GM21619 (cell line): ENCODE results near the gene OOSP3.
"Not testable (repeated sequence)": the region's sequence is repeated elsewhere in the genome, so short reads cannot be mapped to it uniquely, and the experiment has no call there.

Experiments used
- ATAC-seq: cut with Tn5 transposase; IDR thresholded peaks from one replicate; pipeline ENCODE4 v1.9.1; 2021; ENCODE audit not compliant: unreplicated experiment

The OOSP3 gene

DNA sequence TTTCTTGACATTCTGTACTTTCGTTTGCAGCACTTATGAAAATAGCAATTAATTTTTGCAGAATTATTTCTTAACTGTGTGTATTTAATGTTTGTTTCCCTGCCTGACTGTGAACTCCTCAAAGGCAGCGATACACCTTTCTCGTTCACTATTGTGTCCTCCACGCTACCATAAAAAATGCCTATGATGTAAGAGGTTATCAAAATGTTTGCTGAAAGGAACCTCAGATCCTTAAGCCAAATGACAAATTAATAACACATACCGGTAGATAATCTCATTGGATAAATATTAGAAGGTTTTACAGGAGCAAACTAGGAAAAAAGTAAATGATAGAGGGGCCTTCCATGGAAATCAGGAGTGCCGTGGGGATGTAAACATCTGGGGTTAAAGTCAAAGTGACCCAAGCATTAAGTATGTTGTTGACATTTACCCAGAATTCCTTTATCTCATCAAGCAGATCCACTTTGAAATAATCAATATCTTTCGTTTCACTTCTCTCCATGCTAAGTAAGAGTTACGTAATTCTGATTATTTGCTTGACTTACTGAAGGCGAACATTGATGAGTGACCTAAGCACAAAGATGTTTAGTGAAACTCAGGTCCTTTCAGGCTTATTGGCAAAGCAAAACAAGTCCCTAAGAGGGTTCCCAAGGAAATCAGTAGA is 2.6 kb upstream of the OOSP3 start:
- no peak for ATAC-seq

GRCh38 chr11:59877325-59877724 is 1.3 kb upstream of the OOSP3 start:
- ATAC-seq = no peak

- no peak for ATAC-seq
Measured at GRCh38 chr11:59877784-59878183, 798 bp upstream of the OOSP3 start.

DNA sequence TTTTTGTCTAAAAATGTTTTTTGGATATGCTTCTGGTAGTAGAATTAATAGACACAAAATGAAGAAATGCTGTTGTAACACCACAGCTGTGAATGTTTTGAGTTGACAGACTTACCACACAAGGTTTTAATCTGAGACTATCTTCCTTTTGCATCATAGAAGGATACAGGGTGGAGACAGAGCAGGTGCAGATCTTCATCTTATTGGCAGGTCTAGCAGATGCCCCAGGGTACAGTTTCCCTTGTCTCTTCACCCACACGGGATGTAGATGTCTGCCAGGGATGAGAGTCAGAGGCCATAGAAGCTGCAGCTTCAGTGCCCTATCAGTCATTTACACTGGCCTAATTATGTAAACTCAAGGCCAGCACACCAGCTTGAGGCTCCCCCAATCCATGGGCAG is 985 bp downstream of the OOSP3 start:
- no peak for ATAC-seq

DNA sequence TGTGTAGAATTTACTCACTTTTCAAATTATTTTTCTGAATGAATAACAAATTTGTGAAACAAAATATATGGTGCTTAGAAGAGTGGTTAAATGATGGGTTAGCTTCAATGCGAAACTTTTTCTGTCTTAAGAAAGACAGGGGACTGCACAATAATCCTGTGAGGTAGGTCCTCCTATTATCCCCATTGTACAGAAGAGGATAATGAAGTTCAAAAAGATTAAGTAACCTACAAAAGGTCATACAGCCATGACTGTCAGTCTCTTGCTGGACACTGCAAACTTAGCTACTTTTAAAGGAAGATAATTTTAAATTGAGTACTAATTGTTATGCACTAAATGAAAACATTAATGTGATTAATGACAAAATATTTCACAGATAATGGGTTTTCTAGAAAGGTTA is 5.0 kb downstream of the OOSP3 start:
- no peak for ATAC-seq

GRCh38 chr11:59887156-59887555 is 8.6 kb downstream of the OOSP3 start:
- not testable (repeated sequence) for ATAC-seq

DNA sequence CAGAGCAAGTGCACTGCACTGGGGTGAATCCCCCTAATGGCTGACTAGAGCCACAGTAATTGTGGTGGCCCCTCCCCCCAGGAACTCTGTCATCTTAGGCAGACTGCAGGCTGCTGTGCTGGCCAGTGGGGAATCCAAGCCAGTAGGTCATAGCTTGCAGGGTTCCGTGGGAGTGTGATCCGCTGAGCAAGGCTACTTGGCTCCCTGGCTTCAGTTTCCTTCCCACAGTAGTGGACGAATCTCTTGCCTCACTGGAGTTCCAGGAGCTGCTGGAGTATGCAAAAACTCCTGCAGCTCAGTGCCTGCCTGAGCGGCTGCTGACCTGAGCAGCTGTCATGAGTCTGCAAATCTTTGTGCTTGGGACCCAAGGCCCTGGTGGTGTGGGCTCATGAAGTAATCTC is 13.2 kb downstream of the OOSP3 start:
- no peak for ATAC-seq

DNA sequence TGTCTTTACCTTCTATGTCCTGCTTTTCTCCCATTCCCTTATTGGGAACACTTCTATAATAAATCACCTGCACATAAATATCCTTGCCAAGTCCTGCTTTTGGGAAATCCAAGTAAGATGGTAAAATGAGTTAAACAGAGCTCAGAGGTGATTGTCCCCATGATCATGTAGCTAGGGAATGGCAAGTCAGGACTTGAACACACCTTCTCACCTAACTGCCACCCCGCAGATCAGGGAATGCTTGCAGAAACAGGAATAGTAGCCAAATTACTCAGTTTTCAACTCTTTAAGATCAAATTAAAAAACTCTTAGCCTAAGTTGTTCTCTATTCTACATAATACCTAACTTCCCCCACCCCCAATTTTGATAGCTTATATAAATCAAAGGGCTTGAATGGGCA is 16.0 kb downstream of the OOSP3 start:
- ATAC-seq = no peak

GRCh38 chr11:59898046-59898445 is 19.5 kb downstream of the OOSP3 start:
- ATAC-seq = no peak

DNA sequence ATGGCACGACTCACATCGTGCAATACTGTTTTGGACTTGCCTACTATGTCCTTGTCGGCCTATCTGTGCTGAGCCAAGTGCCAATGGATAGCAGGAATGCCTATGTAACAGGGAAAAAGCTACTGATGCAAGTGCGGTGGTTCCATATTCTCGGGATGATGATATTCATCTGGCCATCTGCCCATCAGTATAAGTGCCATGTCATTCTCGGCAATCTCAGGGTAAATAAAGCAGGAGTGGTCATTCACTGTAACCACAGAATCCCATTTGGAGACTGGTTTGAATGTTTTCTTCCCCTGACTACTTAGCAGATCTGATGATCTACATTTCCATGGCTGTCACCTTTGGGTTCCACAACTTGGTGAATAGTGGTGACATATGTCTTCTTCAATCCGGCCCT is 20.1 kb downstream of the OOSP3 start:
- no peak for ATAC-seq

- ATAC-seq = no peak
Measured at GRCh38 chr11:59899532-59899931, 20.9 kb downstream of the OOSP3 start.

DNA sequence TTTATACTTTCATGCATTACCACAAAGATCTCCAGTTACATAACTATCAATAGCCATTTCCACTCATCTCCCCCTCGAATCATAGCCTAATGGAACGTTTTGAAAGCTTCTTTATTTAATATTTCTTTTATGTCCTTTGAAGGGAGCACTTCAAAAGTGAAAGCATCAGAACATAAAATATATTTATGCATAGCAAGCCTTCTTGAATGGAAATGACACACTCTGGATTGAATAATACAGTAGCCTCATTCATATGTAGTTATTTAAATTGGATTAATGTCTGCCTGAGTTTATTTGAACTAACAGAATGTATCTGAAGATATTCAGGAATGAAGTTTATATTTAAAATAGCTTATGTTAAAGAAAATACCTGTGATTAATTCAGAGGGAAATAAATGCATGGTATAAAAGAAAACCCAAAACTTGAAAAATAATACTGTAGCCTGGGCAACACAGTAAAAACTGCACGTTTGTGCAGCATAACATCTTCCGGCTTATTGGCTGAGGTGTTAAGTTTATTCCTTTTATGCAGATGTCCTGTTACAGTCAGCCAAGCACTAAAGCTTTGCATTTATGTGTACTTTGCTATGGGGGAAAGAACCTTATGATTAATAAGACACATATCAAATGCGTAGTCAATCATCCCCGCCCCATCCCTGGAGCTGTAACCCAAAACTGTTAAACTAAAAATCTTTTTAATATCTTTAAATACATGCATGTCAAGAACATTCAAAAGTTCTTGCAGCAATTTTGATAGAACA is 22.0 kb downstream of the OOSP3 start:
- no peak for ATAC-seq

GRCh38 chr11:59901306-59901705 is 22.7 kb downstream of the OOSP3 start:
- ATAC-seq = no peak

GRCh38 chr11:59903569-59903968 is 25.0 kb downstream of the OOSP3 start:
- not testable (repeated sequence) for ATAC-seq

DNA sequence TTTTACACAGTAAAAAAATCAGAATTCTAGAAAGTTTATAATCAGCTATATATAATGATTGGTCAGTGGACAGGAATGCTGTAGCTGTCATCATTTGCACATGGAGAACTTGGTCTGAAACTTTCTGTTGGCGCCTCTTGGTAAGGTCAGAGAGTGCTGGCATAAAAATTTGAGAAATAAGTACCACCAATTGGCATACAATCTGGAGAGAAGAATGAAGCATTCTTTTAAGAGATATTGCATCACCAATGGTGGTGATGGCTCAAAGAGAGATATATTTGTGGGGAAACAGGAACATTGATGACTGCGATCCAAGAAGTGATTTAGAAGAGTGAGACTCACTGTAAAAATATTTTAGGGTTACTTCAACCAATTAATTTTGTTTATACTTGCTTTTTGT is 39.9 kb downstream of the OOSP3 start:
- no peak for ATAC-seq

DNA sequence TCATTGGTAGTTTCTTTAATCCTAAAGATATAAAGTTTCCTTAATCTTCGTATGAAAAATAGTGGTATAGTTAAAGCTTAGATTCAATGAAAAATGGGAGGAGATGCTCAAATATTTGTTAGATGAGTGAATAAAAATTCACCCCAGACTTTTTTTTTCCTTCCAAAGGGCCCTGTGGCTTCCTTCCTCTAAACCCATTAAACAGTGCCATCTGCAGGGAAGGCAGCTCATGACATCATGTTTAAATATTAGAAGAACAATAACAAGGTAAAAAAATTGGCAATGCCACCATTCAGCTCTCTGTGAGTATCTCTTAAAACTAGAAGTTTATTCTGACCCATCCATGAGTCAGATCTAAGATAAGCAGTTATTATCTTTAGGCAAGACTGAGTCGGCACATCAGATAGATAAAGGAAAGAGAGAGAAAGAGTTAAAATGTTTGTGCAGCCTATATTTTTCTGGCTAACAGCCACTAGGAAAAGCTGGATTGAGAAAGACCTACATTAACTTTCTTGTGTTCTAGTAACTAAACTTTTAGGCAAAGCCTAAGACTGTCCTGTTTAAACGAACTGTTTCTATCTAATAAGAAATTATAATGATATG is 40.5 kb downstream of the OOSP3 start:
- no peak for ATAC-seq

- no peak for ATAC-seq
Measured at GRCh38 chr11:59923813-59924212, 45.2 kb downstream of the OOSP3 start.

DNA sequence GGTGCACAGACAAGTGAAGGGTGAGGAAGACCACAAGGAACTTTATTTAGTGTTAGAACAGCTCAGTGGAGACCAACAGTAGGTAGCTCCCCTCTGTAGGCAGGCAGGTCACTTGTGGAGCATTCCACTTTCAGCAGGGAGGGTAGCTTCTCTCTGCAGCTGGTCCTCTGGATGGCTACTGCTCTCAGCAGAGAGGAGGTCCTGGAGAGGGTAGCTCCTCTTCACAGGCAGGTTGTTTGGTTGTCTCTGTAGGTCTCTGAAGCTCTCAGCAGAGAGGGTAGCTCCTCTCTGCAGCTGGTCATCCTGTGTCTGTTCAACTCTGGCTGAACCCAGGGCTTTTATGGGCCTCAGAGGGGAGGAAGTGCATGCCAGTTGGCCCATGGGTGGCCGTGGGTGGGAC is 53.1 kb downstream of the OOSP3 start:
- no peak for ATAC-seq

DNA sequence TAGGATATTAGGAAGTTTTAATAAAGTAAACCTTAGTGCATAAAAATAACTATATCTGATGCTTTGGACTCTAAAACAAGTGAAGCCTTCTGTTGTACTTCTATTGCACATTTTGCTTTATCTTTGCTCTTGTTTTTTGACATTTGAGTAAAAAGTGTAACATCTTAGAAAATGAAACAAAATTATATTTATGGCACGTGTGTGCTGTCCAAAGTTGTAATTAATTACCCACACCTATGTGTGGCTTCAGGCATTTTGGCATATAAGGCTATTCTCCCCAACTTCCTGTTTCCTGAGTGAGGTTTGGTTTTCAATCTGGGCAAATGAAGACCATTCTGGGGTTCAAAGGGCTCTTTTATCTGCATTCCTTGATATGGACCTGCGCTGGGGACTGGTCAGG is 59.5 kb downstream of the OOSP3 start, which contains the start of gene OOSP1:
Gene OOSP1 (plus strand): TSS at position 301 of the 400 bp plus-strand sequence. CDS start 23 bp downstream, at position 324.
- ATAC-seq = no peak

DNA sequence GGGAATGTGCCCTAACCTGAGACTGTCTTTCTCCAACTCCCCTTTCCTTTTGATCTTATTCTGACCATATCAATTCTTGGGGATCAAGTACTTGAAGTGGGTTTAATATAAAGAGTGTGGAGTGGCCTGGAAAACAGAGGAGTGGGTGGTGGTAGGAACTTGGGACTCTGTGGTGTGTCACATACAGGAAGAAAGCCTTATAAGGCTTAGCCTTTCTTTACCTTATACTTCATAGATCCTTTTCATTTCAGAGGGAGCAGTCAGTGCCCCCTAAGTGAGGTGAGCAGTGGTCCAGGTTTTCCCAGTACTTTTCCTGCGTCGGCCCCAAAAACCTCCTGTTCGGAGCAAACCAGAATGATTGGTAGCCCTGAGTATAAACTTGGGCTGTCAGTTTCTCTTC is 60.1 kb downstream of the OOSP3 start:
- no peak for ATAC-seq

GRCh38 chr11:59939482-59939881 is 60.9 kb downstream of the OOSP3 start:
- no peak for ATAC-seq

DNA sequence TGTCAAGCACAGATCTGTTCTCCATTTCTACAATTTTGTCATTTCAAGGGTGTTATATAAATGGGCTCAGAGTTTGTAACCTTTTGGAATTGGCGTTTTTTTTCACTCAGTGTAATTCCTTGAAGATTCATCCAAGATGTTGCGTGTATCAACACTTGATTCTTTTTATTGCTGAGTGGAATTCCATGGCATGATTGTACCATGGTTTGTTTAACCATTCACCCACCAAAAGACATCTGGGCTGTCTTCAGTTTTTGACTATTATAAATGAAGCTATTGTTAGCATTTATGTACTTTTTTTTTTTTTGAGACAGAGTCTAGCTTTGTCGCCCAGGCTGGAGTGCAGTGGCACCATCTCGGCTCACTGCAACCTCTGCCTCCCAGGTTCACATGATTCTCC is 62.5 kb downstream of the OOSP3 start:
- ATAC-seq = no peak
